H9 (cell line): ENCODE data around the gene BTRC. TPM values are rescaled to one million over a fixed set of nuclear protein-coding genes. Genes with fewer than 3 reads are reported as not detected.

Experiments
- DNase-seq: peaks from one replicate; pipeline ENCODE4 v3.0.0-alpha.2; 2017
- H2AFZ ChIP-seq: one replicate; pipeline ENCODE4 v1.6.1; 2013; ENCODE audit warnings: mild to moderate bottlenecking, low read length, control low read depth, moderate library complexity
- H2AK5ac ChIP-seq: 2 replicates; pipeline ENCODE4 v1.6.1; 2013; ENCODE audit warnings: low read length, control low read depth, mixed read lengths; ENCODE audit not compliant: insufficient read length
- H2BK120ac ChIP-seq: one replicate; pipeline ENCODE4 v1.6.1; 2013; ENCODE audit warnings: low read depth, mild to moderate bottlenecking, low read length, control low read depth, inconsistent platforms; ENCODE audit not compliant: poor library complexity, severe bottlenecking
- H2BK12ac ChIP-seq: 2 replicates; pipeline ENCODE4 v1.6.1; 2013; ENCODE audit warnings: low read length, control low read depth, mixed read lengths, low read depth; ENCODE audit not compliant: insufficient read length
- H2BK15ac ChIP-seq: 2 replicates; pipeline ENCODE4 v1.6.1; 2013; ENCODE audit warnings: low read depth, low read length, control low read depth
- H2BK20ac ChIP-seq: one replicate; pipeline ENCODE4 v1.6.1; 2013; ENCODE audit warnings: low read depth, mild to moderate bottlenecking, low read length, control low read depth, inconsistent platforms; ENCODE audit not compliant: poor library complexity, severe bottlenecking
- H2BK5ac ChIP-seq: 2 replicates; pipeline ENCODE4 v1.6.1; 2013; ENCODE audit warnings: low read length, control low read depth, mixed read lengths; ENCODE audit not compliant: insufficient read length
- H3K14ac ChIP-seq: 2 replicates; pipeline ENCODE4 v1.6.1; 2013; ENCODE audit warnings: low read length, control low read depth; ENCODE audit not compliant: insufficient read depth
- H3K18ac ChIP-seq: 2 replicates; pipeline ENCODE4 v1.6.1; 2013; ENCODE audit warnings: low read depth, mild to moderate bottlenecking, mixed read lengths, low read length, control low read depth; ENCODE audit not compliant: insufficient read length
- H3K23ac ChIP-seq: 2 replicates; pipeline ENCODE4 v1.6.1; 2013; ENCODE audit warnings: low read length, control low read depth, mixed read lengths, low read depth; ENCODE audit not compliant: insufficient read length
- H3K23me2 ChIP-seq: 2 replicates; pipeline ENCODE4 v1.6.1; 2013; ENCODE audit warnings: low read depth, mild to moderate bottlenecking, mixed read lengths, low read length, control low read depth; ENCODE audit not compliant: insufficient read length, poor library complexity, severe bottlenecking
- H3K27ac ChIP-seq: 2 replicates; pipeline ENCODE4 v1.5.1; 2013; ENCODE audit warnings: low read length, control low read depth, mixed read lengths, low read depth; ENCODE audit not compliant: insufficient read length
- H3K27me3 ChIP-seq: 2 replicates; pipeline ENCODE4 v1.6.1; 2013; ENCODE audit warnings: low read length, control low read depth, inconsistent platforms; ENCODE audit not compliant: insufficient read depth
- H3K4ac ChIP-seq: 2 replicates; pipeline ENCODE4 v1.6.1; 2013; ENCODE audit warnings: low read depth, mild to moderate bottlenecking, control low read depth, inconsistent platforms, low read length, moderate library complexity
- H3K4me1 ChIP-seq: 2 replicates; pipeline ENCODE4 v1.6.1; 2013; ENCODE audit warnings: low read length, control low read depth, inconsistent platforms; ENCODE audit not compliant: insufficient read depth
- H3K4me2 ChIP-seq: 2 replicates; pipeline ENCODE4 v1.6.1; 2013; ENCODE audit warnings: low read length, control low read depth, mixed read lengths; ENCODE audit not compliant: insufficient read length, insufficient read depth
- H3K56ac ChIP-seq: 2 replicates; pipeline ENCODE4 v1.6.1; 2013; ENCODE audit warnings: low read depth, mild to moderate bottlenecking, mixed read lengths, low read length, control low read depth; ENCODE audit not compliant: insufficient read length
- H3K79me1 ChIP-seq: 2 replicates; pipeline ENCODE4 v1.6.1; 2013; ENCODE audit warnings: low read depth, mild to moderate bottlenecking, moderate library complexity, low read length, control low read depth, inconsistent platforms; ENCODE audit not compliant: insufficient read depth, poor library complexity, severe bottlenecking
- H3K79me2 ChIP-seq: 2 replicates; pipeline ENCODE4 v1.6.1; 2013; ENCODE audit warnings: low read length, control low read depth, inconsistent platforms; ENCODE audit not compliant: insufficient read depth
- H3K9ac ChIP-seq: 2 replicates; pipeline ENCODE4 v1.6.1; 2013; ENCODE audit warnings: low read length, control low read depth, mixed read lengths; ENCODE audit not compliant: insufficient read length; ENCODE audit errors: extremely low read depth
- H3K9me3 ChIP-seq: one replicate; pipeline ENCODE4 v1.6.1; 2013; ENCODE audit warnings: low read depth, low read length, inconsistent platforms; ENCODE audit not compliant: control insufficient read depth
- H3T11ph ChIP-seq: one replicate; pipeline ENCODE4 v1.6.1; 2013; ENCODE audit warnings: mild to moderate bottlenecking, low read length, control low read depth, inconsistent platforms
- H4K20me1 ChIP-seq: one replicate; pipeline ENCODE4 v1.6.1; 2013; ENCODE audit not compliant: control insufficient read depth, insufficient read length, insufficient read depth
- H4K5ac ChIP-seq: 2 replicates; pipeline ENCODE4 v1.6.1; 2013; ENCODE audit warnings: low read depth, mild to moderate bottlenecking, mixed read lengths, low read length, control low read depth; ENCODE audit not compliant: insufficient read length
- H4K8ac ChIP-seq: replicated peaks from 2 replicates; pipeline ENCODE4 v1.6.1; 2013; ENCODE audit warnings: low read length, control low read depth, mixed read lengths, low read depth; ENCODE audit not compliant: insufficient read length
- H4K91ac ChIP-seq: 2 replicates; pipeline ENCODE4 v1.6.1; 2013; ENCODE audit warnings: low read depth, mild to moderate bottlenecking, moderate library complexity, mixed read lengths, low read length, control low read depth; ENCODE audit not compliant: insufficient read length
- H3K27ac Mint-ChIP-seq, 3 experiments: 2 replicates in 2 of 3; 3 replicates in 1 of 3; pipeline ENCODE4 v1.8.0; 2020 to 2021; ENCODE audit warnings: mixed read lengths in 3 of 3, mild to moderate bottlenecking in 1 of 3, moderate library complexity in 1 of 3
- H3K27me3 Mint-ChIP-seq: 2 replicates; pipeline ENCODE4 v1.8.0; 2021; ENCODE audit warnings: low read depth, mild to moderate bottlenecking, moderate library complexity, mixed read lengths
- H3K36me3 Mint-ChIP-seq, 3 experiments: 2 replicates in 2 of 3; 3 replicates in 1 of 3; pipeline ENCODE4 v1.8.0; 2020 to 2021; ENCODE audit warnings: low read depth in 3 of 3, mixed read lengths in 3 of 3; ENCODE audit not compliant: insufficient read depth in 1 of 3
- H3K4me1 Mint-ChIP-seq, 2 experiments: 2 replicates each; pipeline ENCODE4 v1.8.0; 2020; ENCODE audit warnings: mixed read lengths in 2 of 2
- H3K4me3 Mint-ChIP-seq, 2 experiments: 2 replicates in 1 of 2; 3 replicates in 1 of 2; pipeline ENCODE4 v1.8.0; 2020 to 2021; ENCODE audit warnings: mild to moderate bottlenecking in 2 of 2, mixed read lengths in 2 of 2, moderate library complexity in 1 of 2
- H3K9me3 Mint-ChIP-seq, 2 experiments: 2 replicates in 1 of 2; 3 replicates in 1 of 2; pipeline ENCODE4 v1.8.0; 2020; ENCODE audit warnings: mild to moderate bottlenecking in 2 of 2, mixed read lengths in 2 of 2, moderate library complexity in 1 of 2
- WGBS: extraction: QIAGEN DNeasy Blood & Tissue Kit; methylation state at CpG from one replicate; pipeline ENCODE4 v1.1.7; 2013; ENCODE audit warnings: missing lambda C conversion rate, low lambda C conversion rate, mixed read lengths; ENCODE audit not compliant: insufficient read length; ENCODE audit errors: extremely low coverage; 5-methylcytosine and 5-hydroxymethylcytosine counted together
- total RNA-seq: library from RNA; stranded (reverse); gene quantifications from 2 replicates; pipeline ENCODE4 v1.2.1, GENCODE V29; 2021
- TF ChIP-seq, protein P1 (sequence below): fragments of 200-600 bp; sonication (generic); conservative IDR thresholded peaks from 3 replicates; pipeline ENCODE4 v1.8.0; 2021; ENCODE audit warnings: antibody characterized with exemption, mild to moderate bottlenecking

The BTRC gene
- total RNA-seq, 1 experiment from 2014 or later, result 24.2 TPM

DNA sequence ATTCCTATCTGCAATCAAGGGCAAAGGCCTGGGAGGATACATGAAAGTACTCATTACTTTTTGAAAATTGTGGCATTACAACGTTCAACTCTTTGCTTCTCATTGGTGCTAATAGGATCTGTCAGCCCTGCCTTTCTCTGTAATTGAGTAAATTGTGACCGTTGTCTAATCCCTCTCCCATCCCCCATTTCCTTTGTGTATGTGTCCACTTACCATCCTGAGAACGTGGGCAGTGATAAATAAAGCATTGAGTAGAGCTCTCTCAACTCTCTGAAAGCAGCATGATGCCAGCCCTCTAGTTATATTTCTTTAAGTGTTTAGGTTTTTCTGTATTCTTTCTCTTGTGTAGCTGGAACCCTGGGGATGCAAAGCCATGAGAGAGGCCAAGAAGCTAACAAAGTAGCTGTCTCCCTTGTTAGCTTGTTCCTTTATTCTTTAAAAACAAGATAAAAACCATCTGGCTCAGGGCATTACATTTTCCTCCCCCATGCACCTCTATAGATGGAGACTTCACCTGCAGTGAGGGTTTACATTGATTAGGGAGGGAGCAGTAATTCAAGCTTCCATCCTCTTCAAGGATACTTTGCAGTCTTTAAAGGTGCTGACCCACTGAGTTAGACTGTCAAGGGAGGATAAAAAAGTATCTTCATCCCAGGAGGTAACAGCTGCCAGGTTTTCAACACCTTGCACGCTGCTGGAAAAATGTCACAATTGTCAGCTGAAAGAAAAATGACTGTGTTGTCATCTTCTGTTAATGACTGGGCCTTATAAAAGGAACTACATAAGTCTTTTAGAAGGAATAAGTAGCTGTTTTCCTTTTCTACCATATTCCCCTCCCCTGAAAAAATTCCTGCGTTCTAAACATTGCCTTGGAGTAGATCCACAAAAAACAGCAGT, 112.3 kb downstream of the BTRC start:
- Mint-ChIP-seq H3K27me3 (no peaks in the 10 kb centered on the region), H3K27ac (peak overlapping the region in 1 of 3 experiments; percentile 74; a peak in 4 of 7 replicates), H3K4me3 (no peak overlapping the region; a peak in 1 of 5 replicates), H3K9me3 (no peaks in the 10 kb centered on the region), H3K4me1 (peaks cover 23 to 41% of the 10 kb centered on the region in 2 experiments), H3K36me3 (no peaks in the 10 kb centered on the region)
- no peak overlapping the region for H2BK120ac ChIP-seq
- no peaks in the 10 kb centered on the region for H4K20me1 ChIP-seq
- H3K9me3 ChIP-seq, result no peaks in the 10 kb centered on the region
- H3K4me2 ChIP-seq, result no peak overlapping the region
- no peaks in the 10 kb centered on the region for H3K79me1 ChIP-seq
- no peak overlapping the region for H3K9ac ChIP-seq
- no peak overlapping the region for H3K4ac ChIP-seq
- no peak overlapping the region for H4K8ac ChIP-seq
- H3K27ac ChIP-seq, result no peak overlapping the region
- H2BK5ac ChIP-seq, result no peak overlapping the region
- no peak overlapping the region for H2AK5ac ChIP-seq
- no peak for DNase-seq
- H3K56ac ChIP-seq, result no peak overlapping the region
- H2AFZ ChIP-seq, result no peak overlapping the region
- H2BK15ac ChIP-seq, result no peak overlapping the region
- H3K79me2 ChIP-seq, result no peaks in the 10 kb centered on the region
- H3K23ac ChIP-seq, result no peak overlapping the region
- no peaks in the 10 kb centered on the region for H3K27me3 ChIP-seq
- no CpG with 5 or more reads among the region's 5 CpGs for WGBS
- H4K91ac ChIP-seq, result no peak overlapping the region
- H3K23me2 ChIP-seq, result no peaks in the 10 kb centered on the region
- H3K14ac ChIP-seq, result no peak overlapping the region
- H2BK12ac ChIP-seq, result no peak overlapping the region
- peaks cover 4% of the 10 kb centered on the region; the same call in 1 of the 2 replicates for H3K4me1 ChIP-seq
- TF ChIP-seq, protein P1, sequence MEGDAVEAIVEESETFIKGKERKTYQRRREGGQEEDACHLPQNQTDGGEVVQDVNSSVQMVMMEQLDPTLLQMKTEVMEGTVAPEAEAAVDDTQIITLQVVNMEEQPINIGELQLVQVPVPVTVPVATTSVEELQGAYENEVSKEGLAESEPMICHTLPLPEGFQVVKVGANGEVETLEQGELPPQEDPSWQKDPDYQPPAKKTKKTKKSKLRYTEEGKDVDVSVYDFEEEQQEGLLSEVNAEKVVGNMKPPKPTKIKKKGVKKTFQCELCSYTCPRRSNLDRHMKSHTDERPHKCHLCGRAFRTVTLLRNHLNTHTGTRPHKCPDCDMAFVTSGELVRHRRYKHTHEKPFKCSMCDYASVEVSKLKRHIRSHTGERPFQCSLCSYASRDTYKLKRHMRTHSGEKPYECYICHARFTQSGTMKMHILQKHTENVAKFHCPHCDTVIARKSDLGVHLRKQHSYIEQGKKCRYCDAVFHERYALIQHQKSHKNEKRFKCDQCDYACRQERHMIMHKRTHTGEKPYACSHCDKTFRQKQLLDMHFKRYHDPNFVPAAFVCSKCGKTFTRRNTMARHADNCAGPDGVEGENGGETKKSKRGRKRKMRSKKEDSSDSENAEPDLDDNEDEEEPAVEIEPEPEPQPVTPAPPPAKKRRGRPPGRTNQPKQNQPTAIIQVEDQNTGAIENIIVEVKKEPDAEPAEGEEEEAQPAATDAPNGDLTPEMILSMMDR, result no peak
- H4K5ac ChIP-seq, result no peak overlapping the region
- no peak overlapping the region for H3T11ph ChIP-seq
- H2BK20ac ChIP-seq, result no peak overlapping the region
- H3K18ac ChIP-seq, result no peak overlapping the region
